SK-N-SH (cell line): ENCODE measurements around the gene DPEP1.

Experiments used
- ELF1 ChIP-seq: IDR thresholded peaks from 2 replicates; pipeline ENCODE4 v1.4.0; 2012
- EP300 ChIP-seq, 2 experiments: IDR thresholded peaks; 2 replicates each; pipeline versions ENCODE4 v1.4.0 to v1.6.1; 2012; ENCODE audit warnings: borderline replicate concordance in 1 of 2, low read depth in 1 of 2, low read length in 1 of 2
- RCOR1 ChIP-seq: fragments of 150-350 bp; IDR thresholded peaks from 2 replicates; pipeline ENCODE4 v1.6.1; 2017; ENCODE audit warnings: antibody characterized with exemption, low read length
- TF ChIP-seq, protein P1 (sequence below): fragments of 200-600 bp; sonication (generic); IDR thresholded peaks from 2 replicates; pipeline ENCODE4 v1.6.1; 2017; ENCODE audit warnings: antibody characterized with exemption, mild to moderate bottlenecking, moderate library complexity

DNA sequence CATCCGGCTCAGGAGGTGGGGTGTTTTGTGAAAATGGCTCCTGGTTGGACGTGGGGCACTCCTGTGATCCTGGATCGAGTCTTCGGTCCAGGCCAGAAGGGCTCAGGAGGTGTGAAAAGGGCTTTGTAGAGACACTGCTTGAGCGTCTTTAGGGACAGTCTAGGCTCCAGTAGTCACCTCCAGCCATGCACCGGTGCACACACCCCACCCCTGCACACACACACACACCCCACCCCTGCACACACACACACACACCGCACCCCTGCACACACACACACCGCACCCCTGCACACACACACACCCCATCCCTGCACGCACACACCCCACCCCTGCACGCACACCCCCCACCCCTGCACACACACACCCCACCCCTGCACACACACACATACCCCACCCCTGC lies 25.0 kb downstream of the DPEP1 start:
- TF ChIP-seq, protein P1, sequence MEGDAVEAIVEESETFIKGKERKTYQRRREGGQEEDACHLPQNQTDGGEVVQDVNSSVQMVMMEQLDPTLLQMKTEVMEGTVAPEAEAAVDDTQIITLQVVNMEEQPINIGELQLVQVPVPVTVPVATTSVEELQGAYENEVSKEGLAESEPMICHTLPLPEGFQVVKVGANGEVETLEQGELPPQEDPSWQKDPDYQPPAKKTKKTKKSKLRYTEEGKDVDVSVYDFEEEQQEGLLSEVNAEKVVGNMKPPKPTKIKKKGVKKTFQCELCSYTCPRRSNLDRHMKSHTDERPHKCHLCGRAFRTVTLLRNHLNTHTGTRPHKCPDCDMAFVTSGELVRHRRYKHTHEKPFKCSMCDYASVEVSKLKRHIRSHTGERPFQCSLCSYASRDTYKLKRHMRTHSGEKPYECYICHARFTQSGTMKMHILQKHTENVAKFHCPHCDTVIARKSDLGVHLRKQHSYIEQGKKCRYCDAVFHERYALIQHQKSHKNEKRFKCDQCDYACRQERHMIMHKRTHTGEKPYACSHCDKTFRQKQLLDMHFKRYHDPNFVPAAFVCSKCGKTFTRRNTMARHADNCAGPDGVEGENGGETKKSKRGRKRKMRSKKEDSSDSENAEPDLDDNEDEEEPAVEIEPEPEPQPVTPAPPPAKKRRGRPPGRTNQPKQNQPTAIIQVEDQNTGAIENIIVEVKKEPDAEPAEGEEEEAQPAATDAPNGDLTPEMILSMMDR = no peak
- no peak for TF ChIP-seq EP300 (IDR thresholded peaks at IDR 0.05; ENCODE audit: borderline replicate concordance in 1 of 2, low read depth in 1 of 2, low read length in 1 of 2)
- TF ChIP-seq ELF1 = no peak
- TF ChIP-seq RCOR1 = no peak
